NCI-H2227 (cell line): Measurements from ENCODE around the gene DCLK1.
A peak's percentile ranks its signal among the peaks of the same experiment; 100 is the strongest.

Experiments
- DNase-seq: peaks from one replicate; lab custom pipeline; 2025; ENCODE audit not compliant: unreplicated experiment; lab: John Stamatoyannopoulos, UW

The DCLK1 gene

GRCh38 chr13:36131222-36131930 is at the start of gene DCLK1:
DCLK1 (minus strand) TSS chr13:36131382.
- DNase-seq: peak; percentile 73

GRCh38 chr13:36175621-36176020 is 44.4 kb upstream of the DCLK1 start:
- no peak for DNase-seq

DNA sequence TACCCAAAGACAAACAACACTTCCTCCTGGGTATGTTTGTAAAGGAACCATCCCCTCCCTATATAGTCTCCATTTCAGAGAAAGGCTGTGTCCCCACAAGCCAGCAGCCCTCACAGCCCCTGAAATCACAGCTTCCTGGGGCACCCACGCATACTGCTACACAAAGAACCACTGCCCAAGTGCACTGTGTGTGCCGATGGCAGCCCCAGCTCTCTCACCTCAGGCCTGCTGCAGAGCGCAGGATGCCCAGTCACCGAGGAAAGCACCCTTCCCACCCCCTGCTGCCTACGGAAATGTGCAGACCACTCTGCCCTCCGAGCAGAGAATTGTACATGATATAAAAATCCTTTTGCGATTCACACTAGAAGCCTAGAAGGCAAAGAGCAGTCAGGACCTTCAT is 43.7 kb upstream of the DCLK1 start:
- DNase-seq: no peak

- no peak for DNase-seq
Observed at GRCh38 chr13:36173571-36174322, 42.6 kb upstream of the DCLK1 start.

- DNase-seq: no peak
Observed at GRCh38 chr13:36166046-36166445, 34.9 kb upstream of the DCLK1 start.

GRCh38 chr13:36163809-36164308 is 32.7 kb upstream of the DCLK1 start:
- peak; percentile 77 for DNase-seq

GRCh38 chr13:36163286-36163685 is 32.1 kb upstream of the DCLK1 start:
- peak; percentile 26 for DNase-seq

DNA sequence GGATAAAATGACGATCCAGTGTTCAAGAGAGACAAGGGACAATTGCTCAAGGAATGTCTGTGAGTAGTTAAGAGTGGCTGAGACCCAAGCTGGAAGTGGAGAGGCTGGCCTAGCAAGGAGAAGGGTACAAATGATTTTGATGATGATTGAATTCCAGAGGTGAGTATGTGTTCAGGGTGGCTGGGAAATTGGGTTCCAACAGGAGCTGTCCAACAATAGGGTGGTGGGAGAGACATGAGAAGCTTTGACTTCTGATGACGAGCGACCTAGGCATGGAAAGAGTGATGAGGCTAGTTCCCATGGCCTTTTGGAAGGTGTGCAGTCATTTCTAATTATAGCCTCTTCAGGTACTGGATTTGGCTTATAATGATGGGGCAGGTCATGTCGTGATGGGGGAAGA is 29.1 kb upstream of the DCLK1 start:
- no peak for DNase-seq

DNA sequence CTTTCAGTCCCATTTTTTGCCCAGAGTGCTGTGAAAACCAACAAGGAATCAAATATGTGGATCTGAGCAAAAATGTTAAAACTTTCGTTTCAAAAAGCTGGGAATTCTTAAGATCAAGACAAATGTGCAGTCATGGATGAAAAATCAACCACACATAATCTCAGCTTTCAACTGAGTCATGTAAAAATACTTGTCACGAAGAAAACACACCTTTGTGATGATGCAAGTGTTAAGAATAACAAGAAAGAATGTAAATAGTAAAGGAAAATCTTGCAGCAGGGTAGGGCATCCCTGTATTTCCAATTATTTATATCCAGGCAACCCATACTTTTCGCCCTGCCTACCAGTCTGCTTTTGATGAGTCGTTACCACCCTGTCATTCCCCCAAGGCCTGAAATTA is 27.4 kb upstream of the DCLK1 start:
- no peak for DNase-seq

- no peak for DNase-seq
Observed at GRCh38 chr13:36157480-36157879, 26.3 kb upstream of the DCLK1 start.

- DNase-seq: peak; percentile 39
Observed at GRCh38 chr13:36154567-36155291, 23.5 kb upstream of the DCLK1 start.

DNA sequence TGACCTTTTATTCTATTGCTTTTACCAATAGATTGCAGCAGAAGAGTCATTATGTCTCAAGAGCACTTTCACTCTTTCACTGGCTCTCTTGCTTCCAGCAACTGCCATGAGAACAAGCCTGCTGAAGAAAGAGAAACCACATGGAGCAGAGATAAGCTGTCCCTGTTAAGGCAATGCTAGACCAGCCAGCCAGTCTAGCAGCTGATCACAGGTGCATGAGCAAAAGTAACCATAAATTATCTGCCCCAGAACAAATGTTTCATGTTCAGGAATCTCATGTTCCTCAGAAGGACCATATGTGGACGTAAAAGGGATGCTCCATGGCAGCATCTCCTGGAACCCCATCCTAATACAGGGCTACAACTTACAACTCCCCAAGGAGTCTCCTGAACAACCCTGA is 20.4 kb upstream of the DCLK1 start:
- DNase-seq: no peak

DNA sequence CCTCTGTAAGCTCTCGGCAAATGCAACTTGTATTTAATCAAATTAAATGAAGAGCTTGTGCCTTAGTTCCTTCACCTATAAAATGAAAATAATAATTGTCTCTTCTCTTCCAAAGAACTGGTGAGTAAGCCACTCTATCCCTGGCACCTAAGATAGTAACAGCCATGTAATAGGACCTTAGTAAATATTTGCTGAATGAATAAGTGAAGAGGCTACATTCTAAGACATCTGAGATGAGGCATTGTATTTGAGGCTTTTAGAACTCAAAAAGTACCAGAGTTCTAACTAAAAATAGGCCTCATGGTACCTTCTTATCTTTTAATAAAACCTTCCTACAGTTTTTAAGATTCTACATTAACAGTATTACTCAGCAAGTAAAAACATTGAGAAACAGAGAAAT is 17.3 kb upstream of the DCLK1 start:
- DNase-seq: no peak

- DNase-seq: no peak
Observed at GRCh38 chr13:36147330-36147729, 16.1 kb upstream of the DCLK1 start.

DNA sequence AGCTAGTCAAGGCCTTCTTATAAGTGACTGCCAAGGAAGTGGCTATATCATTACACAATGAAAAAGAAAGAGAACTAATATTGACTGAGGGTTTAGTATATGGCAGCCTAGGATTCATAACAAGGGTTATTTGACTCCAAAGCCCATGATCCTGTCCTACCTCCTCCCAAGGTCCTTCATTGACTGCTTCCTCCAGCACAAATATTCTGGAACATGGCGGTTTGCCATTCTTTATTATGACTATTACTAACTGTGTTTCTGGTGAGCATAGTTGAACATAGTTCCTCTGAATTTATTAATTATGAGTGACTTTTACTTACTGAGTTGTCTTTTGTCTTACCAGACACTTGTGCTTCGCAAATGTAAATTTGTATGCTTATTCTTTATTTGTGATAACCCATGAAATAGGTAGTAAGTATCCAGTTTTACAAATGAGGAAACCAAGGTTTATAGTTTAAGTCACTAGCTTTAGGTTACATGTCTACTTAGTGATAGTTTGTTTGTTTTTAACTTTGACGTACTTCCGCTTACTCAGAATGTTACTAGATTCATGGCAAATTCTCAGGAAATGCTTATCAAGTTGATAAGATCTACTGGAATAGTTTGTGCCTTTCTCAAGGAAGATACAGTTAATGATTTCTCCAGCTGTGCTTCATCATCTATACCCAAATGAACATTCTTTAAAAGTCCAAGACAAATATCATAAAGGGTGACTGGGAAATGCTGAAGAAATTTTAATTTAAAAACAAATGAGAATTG is 15.5 kb upstream of the DCLK1 start:
- DNase-seq: no peak

- DNase-seq: no peak
Observed at GRCh38 chr13:36143738-36144137, 12.6 kb upstream of the DCLK1 start.

DNA sequence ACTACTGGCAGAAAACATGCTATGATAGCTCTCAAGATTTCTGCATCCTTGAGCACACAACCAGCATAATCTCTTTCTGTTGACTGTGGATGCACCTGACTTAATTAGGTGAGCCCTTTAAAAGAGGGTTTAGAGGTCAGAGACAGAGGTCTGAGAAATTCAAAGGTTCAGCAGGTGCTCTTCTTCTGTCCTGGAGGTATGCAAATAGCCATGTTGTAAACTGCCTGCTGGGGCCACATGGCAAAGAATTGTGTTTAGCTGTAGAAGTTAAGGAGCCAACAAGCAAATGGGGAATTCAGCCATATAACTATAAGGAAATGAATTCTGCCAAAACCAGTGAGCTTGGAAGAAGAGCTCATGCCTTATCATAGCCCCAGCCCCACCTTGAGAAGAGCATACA is 11.6 kb upstream of the DCLK1 start:
- DNase-seq: no peak

DNA sequence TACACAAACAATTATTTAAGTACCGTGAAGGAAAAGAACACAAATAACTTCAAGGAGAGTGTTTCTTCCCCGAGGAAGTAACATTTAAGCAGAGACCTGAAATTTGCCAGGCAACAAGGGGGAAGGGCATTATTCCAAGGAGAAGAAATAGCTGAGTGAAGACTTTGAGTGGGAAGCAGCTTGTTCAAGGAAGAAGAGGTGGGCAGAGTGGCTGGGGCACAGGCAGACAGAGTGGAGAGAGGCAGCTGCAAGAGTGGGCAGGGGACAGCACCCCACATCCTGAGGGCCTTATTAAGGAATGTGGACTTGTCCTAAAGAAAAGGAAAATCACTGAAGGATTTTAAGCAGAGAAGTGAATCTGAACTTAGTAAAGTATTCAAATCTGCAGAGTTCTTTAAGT is 4.7 kb upstream of the DCLK1 start:
- no peak for DNase-seq

GRCh38 chr13:36134632-36135031 is 3.5 kb upstream of the DCLK1 start:
- no peak for DNase-seq

DNA sequence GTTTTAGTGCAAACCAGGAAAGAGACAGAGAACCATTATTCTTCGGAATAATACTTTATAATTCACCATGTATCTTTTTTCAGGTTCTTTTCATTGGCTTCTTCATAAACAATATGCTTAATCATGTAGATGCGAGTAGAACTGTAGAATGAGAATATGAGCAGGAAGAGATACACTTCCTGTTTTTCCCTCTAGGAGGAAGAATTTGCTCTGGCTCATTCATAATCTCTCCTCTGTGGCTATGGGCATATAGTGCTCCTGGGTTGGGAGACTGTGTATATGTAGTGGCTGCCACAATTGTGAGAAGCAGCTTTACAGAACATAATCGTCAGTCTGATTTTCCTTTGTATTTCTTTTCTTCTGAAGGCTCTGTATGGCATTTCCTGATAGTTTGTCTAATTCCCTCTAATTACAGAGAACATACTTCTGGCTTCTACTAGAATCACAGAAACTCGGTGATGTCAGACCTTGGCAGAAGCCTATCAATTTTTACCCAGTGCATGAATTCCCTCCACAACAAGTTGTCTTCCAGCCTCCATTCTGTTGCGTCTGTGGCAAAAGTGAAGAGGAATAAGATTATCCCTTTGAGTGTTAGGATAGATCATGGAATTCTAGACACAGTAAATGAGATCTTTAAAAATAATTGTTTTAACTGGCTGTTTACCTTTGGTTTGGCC is 2.9 kb upstream of the DCLK1 start:
- peak; percentile 51 for DNase-seq

- no peak for DNase-seq
Observed at GRCh38 chr13:36132376-36132775, 1.2 kb upstream of the DCLK1 start.
